ENCODE data around the gene FBP1.

FBP1 gene

GRCh38 chr9:94649100-94649819 lies 9.9 kb upstream of the FBP1 start:
- no peaks in the 10 kb centered on the region for H3K27me3 ChIP-seq (ENCODE audit: insufficient read depth, poor library complexity, severe bottlenecking)
- no peaks in the 10 kb centered on the region for H3K9me3 ChIP-seq (ENCODE audit: severe bottlenecking)
- no peak overlapping the region for H3K4me3 ChIP-seq (ENCODE audit: severe bottlenecking)
- H3K36me3 ChIP-seq (ENCODE audit: low read depth) = no peaks in the 10 kb centered on the region
- TF ChIP-seq CTCF (IDR thresholded peaks at IDR 0.05; ENCODE audit: poor library complexity, severe bottlenecking) = no peak
- DNase-seq (ENCODE audit: low spot score) = no peak
- H3K27ac ChIP-seq (ENCODE audit: poor library complexity, severe bottlenecking) = peak overlapping the region; percentile 93
- ATAC-seq (ENCODE audit: low read depth) = peak; percentile 87
- peaks cover 20% of the 10 kb centered on the region for H3K4me1 ChIP-seq (ENCODE audit: insufficient read depth, poor library complexity, severe bottlenecking)

GRCh38 chr9:94648185-94648584 lies 8.9 kb upstream of the FBP1 start:
- Histone ChIP-seq H3K27ac (ENCODE audit: poor library complexity, severe bottlenecking) (peak overlapping the region; percentile 93), H3K9me3 (ENCODE audit: severe bottlenecking) (no peaks in the 10 kb centered on the region), H3K4me1 (ENCODE audit: insufficient read depth, poor library complexity, severe bottlenecking) (peaks cover 20% of the 10 kb centered on the region), H3K36me3 (ENCODE audit: low read depth) (no peaks in the 10 kb centered on the region), H3K27me3 (ENCODE audit: insufficient read depth, poor library complexity, severe bottlenecking) (no peaks in the 10 kb centered on the region), H3K4me3 (ENCODE audit: severe bottlenecking) (no peak overlapping the region)
- ATAC-seq (ENCODE audit: low read depth) = no peak
- no peak for TF ChIP-seq CTCF (IDR thresholded peaks at IDR 0.05; ENCODE audit: poor library complexity, severe bottlenecking)
- DNase-seq (ENCODE audit: low spot score) = no peak

GRCh38 chr9:94645901-94646300 lies 6.6 kb upstream of the FBP1 start:
- ATAC-seq (ENCODE audit: low read depth) (no peak), DNase-seq (ENCODE audit: low spot score) (no peak)
- H3K27me3 ChIP-seq (ENCODE audit: insufficient read depth, poor library complexity, severe bottlenecking) = no peaks in the 10 kb centered on the region

GRCh38 chr9:94644543-94644942 lies 5.2 kb upstream of the FBP1 start:
- no peak for ATAC-seq (ENCODE audit: low read depth)
- TF ChIP-seq CTCF (IDR thresholded peaks at IDR 0.05; ENCODE audit: poor library complexity, severe bottlenecking) = no peak

More at GRCh38 chr9:94645901-94646300, 6.6 kb upstream of the FBP1 start:
- TF ChIP-seq CTCF (IDR thresholded peaks at IDR 0.05; ENCODE audit: poor library complexity, severe bottlenecking) = no peak
- Histone ChIP-seq H3K4me3 (ENCODE audit: severe bottlenecking) (no peak overlapping the region), H3K27ac (ENCODE audit: poor library complexity, severe bottlenecking) (no peak overlapping the region), H3K9me3 (ENCODE audit: severe bottlenecking) (no peaks in the 10 kb centered on the region), H3K36me3 (ENCODE audit: low read depth) (no peaks in the 10 kb centered on the region), H3K4me1 (ENCODE audit: insufficient read depth, poor library complexity, severe bottlenecking) (peaks cover 20% of the 10 kb centered on the region)

GRCh38 chr9:94643741-94644140 lies 4.4 kb upstream of the FBP1 start:
- Histone ChIP-seq H3K4me1 (ENCODE audit: insufficient read depth, poor library complexity, severe bottlenecking) (peaks cover 4% of the 10 kb centered on the region), H3K4me3 (ENCODE audit: severe bottlenecking) (no peak overlapping the region), H3K9me3 (ENCODE audit: severe bottlenecking) (no peaks in the 10 kb centered on the region), H3K27me3 (ENCODE audit: insufficient read depth, poor library complexity, severe bottlenecking) (peaks cover 6% of the 10 kb centered on the region), H3K36me3 (ENCODE audit: low read depth) (no peaks in the 10 kb centered on the region), H3K27ac (ENCODE audit: poor library complexity, severe bottlenecking) (no peak overlapping the region)
- DNase-seq (ENCODE audit: low spot score) = no peak
- no peak for ATAC-seq (ENCODE audit: low read depth)
- TF ChIP-seq CTCF (IDR thresholded peaks at IDR 0.05; ENCODE audit: poor library complexity, severe bottlenecking) = no peak

More at GRCh38 chr9:94644543-94644942, 5.2 kb upstream of the FBP1 start:
- Histone ChIP-seq H3K27ac (ENCODE audit: poor library complexity, severe bottlenecking) (no peak overlapping the region), H3K4me3 (ENCODE audit: severe bottlenecking) (no peak overlapping the region), H3K4me1 (ENCODE audit: insufficient read depth, poor library complexity, severe bottlenecking) (peaks cover 9% of the 10 kb centered on the region), H3K9me3 (ENCODE audit: severe bottlenecking) (no peaks in the 10 kb centered on the region), H3K27me3 (ENCODE audit: insufficient read depth, poor library complexity, severe bottlenecking) (no peaks in the 10 kb centered on the region), H3K36me3 (ENCODE audit: low read depth) (no peaks in the 10 kb centered on the region)
- DNase-seq (ENCODE audit: low spot score) = no peak
